ENCODE measurements around the gene FMO3.

FMO3 gene

DNA sequence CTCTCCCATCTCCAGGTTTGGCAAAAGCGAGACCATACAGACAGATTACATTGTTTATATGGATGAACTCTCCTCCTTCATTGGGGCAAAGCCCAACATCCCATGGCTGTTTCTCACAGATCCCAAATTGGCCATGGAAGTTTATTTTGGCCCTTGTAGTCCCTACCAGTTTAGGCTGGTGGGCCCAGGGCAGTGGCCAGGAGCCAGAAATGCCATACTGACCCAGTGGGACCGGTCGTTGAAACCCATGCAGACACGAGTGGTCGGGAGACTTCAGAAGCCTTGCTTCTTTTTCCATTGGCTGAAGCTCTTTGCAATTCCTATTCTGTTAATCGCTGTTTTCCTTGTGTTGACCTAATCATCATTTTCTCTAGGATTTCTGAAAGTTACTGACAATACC is 26.4 kb downstream of the FMO3 start:
- DNase-seq = no peak

DNA sequence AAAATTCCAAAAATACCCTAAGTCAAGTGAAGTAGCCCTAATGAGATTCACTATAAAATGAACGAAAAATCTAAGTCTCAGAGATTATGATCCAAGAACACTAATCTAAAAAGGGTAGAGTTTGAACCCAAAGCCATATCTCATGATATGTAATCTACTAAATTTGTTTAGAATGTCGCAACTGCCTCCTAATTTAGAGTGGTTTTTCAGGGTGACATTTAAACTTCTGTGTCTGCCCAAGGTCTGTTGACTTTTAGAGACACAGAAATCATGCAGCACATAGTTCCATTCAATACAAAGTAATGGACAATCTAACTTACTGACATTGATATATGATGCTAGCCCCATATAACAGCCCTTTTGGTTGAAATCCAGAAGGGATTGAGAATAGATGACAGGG is 28.9 kb downstream of the FMO3 start:
- DNase-seq = no peak

DNA sequence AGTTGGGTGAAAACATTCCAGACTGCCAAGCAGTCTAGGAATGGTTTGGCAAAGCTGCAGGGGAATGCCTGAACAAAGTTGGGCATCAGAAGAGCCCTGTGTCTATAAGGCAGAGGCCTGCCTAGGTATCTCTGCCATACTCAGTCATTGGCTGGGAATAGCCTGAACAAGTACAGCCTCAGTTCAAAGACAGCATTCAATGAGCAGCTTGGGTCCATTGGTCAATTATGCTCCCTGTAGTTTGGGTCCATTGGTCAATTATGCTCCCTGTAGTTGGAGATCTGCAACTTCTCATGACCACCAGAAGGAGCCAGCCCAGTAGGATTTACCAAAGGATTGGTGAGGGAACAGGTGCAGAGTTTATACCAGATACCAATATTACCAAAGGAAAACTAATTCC is 31.6 kb downstream of the FMO3 start:
- DNase-seq = no peak

DNA sequence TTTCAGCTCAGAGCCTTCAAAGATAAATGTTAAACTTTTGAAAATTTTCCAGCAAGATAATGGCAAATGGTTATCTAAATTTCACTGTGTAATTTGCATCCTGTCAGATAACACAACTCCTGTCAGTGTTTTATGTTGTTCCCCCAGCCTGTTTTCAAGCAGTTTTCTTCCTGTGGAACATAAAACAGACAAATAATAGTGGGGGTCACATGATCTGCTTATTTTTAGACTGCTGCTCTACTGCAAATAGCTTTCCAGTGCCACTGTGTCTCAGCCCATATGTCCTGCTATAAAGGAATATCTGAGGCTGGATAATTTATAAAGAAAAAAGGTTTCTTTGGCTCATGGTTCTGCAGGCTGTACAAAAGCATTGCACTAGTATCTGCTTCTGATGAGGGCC is 32.2 kb downstream of the FMO3 start:
- DNase-seq = no peak

DNA sequence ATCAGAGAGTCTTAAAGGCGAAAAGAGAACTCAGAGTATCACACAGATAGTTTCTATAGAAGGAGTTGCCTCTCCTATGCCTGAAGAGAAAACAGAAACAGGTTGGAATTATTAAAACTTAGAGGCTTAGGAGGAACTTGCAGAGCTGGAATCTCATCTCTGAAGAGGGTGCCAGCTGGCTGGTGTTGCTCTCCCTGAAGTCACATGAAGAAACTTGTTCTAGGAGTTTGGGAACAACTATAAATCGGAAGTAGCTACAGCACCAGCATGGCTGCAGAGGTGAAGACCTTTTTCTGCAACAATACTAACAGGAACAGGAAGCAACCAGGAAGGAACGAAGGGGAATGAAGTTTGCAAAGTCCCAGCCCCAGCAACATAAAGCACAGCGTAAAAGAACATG is 35.8 kb downstream of the FMO3 start:
- no peak for DNase-seq

DNA sequence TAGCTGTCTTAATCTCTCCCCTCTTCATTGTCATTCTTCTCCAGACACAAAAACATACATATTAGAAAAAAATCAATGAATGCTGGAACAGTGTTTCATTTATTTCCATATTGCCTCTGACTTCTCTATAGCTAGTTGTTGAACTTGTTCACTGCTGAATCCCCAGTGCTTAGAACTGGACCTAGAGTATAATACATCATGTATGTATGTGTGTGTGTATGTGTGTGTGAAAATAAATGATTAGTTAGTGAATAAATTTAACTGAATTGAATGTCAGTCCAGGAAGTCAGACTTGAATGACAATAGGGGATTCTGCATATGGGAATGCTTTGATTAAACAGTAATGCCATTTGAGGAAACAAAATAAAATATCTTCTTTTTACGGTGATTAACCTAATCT is 36.4 kb downstream of the FMO3 start:
- DNase-seq = no peak

DNA sequence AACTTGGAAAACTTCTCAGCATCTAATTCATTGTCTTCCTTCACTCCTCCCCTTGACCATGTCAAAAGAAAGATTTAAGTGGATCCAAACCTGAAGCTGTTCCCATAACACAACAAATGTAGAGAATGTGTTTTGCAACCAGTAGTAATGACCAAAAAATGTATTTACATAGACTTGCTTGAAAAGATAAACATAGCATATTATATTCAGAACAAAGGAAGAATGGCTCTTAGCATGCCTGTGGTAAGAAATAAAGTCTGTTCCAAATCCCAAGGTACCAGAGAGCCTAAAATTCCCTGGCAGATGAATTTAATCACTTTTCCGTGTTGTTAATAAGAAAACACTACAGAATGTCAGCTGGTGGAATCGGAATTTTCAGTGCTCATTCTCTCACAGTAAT is 36.8 kb downstream of the FMO3 start:
- no peak for DNase-seq

DNA sequence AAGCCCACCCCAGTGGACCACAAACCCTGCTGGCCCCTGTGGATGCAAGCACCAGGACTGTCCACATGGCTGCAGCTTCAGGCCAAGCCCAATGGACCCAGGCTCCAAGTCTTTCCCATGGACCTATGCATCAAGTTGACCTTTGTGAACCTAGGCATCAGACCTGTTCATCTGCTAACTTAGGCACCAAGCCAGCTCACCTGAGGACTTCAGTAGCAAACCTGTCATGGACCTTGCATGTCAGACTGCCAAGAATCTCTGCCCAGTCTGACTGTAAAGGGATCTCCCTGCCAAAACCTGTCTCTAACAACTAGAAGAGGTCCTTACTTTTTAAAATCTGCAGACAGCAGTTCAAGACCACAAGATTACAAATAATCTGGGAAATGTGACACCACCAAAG is 37.8 kb downstream of the FMO3 start:
- no peak for DNase-seq

DNA sequence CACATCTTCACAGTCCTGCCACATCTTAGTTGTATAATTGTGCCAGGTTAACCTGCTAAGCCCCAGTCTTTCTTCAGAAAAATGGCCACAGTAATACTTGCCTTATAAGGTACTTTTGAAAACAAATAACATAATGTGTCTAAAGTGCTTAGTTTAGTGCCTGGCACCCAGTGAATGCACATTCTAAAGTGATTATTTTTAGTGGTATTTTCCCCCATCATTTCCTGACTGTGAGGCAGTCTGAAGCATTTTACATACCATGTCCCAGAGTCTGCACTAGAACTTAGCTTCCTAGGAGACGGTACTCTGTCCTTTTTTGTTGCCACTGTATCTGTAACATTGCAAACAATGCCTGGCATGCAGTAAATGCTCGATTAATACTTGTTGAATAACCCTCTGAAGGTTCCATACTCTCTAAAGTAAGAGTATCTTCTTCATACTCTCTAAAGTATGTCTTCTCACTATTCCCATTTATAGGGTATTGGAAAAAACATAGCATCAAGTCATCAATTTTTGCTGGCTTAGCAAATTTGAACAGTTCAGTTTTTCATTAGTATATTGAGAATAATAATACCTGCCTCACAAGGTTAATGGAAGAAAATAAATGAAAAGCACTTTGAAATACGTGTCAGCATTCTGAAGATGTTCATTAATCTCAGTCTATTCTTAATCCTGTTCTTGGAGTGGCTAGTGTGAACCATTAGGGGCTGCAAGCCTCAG is 43.7 kb downstream of the FMO3 start:
- DNase-seq = no peak

DNA sequence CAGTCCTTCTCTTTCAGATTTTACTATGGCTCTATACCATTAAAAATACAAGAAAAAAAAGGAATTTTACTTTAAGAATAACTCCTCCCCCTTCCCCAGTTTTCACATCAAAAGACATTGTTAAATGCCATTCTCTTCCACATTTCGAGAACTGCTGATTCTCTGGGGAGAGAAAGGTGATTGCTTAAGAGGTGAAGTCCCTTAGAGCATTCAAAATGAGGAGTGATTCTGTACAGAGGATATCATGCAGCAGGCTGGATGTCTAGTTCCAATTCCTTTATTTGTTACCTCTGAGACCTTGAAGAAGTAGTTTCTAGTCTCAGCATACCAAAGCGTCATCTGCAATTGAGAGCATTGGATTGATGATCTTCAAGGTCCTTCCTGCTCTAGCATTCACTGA is 46.9 kb downstream of the FMO3 start:
- DNase-seq = no peak

DNA sequence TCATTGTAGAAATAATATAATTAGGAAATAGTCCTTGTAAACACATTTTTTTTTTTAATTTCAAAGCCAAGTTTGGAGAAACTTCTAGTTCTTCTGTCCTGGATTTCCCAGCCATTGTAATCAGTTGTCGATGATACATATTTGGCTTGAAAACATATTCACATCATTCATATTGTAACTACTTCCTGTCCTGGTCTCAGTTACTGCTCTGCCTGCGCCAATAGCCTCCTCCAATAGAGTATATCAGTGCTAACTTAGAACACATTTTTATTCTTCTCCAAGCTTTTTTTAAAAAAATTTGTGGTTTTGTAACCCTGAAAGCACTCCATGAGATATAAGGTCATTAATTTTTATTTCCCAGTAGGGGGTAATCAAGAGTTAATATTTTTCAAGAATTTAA is 48.3 kb downstream of the FMO3 start:
- DNase-seq = no peak

DNA sequence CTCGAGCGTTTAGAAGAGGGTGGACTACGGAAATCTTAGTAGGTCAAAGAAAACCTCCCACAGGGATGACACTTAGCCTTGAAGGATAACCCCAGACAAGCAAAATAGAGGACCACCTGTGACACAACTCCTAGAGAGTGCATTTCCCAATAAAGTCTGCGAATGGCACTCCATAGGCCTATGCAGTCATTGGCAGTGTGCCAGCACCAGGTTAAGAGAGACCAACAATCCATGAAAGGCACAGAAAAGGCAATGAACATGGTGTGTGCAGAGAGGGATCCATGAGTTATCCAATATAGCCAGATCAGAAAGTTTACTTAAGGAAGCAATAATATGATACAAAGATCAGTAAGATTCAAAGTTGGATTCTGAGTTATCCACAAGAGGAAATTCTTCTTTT is 49.2 kb downstream of the FMO3 start:
- DNase-seq = no peak

DNA sequence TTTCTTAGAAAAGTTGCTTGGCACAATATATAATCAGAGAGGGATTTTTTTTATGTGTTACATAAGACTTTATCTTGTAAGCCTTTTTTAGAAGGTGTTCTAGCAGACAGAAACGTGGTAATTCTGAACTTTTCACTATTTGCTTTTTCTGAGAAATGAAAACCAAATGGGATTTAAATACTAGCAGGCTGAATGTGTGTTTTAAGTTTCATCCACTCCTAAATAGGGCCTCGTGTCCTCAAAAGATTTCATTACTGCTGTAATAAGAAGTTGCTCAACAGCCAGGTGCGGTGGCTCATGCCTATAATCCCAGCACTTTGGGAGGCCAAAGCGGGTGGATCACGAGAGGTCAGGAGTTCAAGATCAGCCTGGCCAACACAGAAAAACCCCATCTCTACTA is 49.7 kb downstream of the FMO3 start:
- no peak for DNase-seq

DNA sequence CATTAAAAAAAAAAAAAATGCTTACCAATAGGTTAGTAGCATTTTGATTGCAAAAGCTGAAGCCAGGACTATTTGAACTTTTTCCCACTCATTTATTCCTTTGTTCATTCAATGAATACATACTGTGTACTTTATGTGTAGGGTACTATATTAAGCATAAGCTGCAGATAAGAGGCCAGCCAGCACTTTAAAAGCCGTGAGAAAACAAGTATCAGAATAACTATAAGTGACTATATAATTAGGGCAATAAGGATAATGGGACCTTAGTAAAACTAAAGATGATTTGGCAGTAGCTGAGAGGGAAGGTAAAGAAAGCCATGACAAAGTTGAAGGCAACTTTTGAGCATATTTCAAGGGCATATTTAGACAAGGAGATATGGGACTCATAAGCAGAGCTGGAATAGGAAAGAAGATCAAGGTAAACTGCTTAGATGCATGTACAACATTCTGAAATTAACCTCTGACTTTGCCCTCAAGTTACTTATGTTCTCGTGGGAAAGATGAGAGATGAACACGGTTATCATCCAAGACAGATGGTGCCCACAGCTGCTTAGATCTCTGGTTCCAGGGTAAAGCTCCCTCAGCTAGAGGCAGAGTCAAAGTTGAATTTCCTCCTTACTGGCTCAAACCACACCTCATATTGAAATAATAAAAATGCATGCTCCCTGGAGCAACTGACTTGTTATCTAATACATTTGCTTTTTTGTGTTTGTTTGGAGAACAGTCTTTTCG is 50.4 kb downstream of the FMO3 start:
- DNase-seq = peak; percentile 85

DNA sequence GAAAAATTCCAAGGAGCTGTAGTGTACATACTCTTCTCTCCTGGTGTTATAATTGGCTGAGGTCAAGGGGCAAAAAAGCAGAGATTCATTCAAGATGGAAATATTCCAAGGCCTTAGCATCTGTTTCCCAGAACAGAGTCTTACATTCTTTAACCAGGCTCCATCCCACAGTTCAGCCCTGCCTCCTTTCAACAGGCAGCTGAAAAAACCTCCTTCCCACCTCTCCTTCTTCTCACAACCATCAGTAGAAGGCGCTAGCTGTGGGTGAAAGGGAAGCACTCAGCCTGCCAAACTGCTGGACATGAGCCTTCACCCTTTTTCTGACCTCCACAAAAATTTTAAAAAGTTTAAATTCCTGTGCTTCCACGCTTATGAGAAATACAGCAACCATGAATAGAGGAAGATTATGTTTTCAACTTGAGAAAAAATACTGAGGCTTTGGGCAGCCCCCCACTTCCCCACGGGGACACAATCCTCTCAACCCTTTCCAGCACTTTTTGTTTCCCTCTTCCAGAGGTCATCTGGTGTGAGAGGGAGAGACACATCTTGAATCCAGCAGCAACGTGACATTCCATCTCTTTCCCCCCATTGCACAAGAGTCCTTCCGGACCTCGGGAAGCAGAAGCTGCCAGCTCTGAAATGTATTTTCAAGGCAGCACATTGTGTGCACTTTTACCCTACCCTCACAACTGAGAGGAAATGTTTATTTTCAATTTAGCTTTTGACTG is 51.1 kb downstream of the FMO3 start:
- peak; percentile 85 for DNase-seq

DNA sequence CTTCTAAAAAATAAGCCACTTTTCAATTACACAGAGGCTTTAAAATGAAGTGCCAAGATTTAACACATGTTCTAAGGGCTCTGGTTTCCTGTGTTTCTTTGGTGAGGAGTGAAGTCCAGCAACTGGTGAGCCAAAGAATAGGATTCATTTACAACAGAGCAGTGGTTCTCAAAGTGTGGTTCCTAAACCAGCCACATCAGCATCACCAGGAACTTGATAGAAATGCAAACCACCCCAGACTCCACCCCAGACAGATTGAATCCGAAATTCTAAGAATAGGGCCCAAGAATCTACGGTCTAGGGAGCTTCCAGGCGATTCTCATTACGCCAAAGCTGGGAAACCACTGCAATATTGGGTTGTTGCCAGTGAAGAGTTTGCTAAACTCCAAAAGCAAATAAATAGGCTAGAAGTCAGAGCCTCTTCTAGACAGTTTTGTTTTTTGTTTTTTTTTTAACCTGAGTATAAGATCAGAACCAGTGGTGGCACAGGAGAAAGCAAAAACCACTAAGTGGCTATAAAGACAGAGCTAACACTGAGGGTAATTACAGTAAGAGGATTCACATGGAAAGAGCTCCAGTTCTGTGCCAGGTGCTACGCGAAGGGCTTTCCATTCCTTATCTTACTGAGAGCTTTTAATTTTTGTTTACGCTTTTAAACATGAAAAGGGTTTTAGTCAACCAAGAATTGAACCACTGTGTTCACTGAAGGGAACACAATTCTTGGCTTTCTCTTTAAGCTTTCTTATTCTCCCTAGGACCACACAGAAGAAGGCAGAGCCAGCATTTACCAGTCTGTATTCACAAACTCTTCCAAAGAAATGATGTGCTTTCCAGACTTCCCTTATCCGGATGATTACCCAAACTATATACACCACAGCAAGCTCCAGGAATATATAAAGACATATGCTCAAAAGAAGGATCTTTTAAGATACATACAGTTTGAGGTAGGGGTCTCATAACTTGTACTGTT is 52.0 kb downstream of the FMO3 start:
- DNase-seq = no peak

DNA sequence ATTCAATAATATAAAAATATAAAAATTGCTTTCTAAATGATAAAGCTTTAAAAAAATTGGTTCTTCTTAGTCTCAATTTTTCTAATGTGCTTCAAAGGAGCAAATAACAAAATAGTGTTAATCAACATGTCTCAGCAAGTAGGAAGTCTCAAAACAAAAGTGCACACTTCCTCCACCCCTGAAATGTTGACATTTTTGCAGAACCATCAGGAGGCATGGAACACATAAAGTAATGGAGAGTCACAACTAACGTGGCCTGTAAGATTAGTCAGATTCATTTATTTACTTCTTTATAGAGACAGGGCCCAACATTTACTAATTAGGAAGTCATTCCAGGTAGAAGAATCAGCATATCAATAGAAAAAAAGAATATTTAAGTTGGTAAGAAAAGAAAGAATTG is 59.5 kb downstream of the FMO3 start:
- DNase-seq = no peak

DNA sequence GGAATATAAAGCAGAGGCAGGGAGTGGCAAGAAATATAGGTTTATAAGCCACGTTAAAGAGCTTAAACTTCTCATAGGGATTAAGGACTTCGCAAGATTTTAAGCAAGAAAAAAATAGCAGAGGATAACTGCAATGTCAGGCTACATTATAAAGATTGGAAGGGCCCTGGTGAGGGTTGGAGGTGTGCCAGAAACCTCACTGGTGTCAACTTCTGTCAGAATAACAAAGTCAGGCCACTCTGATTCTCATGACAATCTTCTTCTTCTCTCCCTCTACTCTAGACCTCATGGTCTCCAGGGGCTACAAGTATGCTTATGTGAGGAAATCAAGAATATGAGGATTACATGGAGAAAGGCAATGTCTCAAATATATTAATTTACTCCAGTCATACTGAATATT is 61.8 kb downstream of the FMO3 start:
- no peak for DNase-seq

DNA sequence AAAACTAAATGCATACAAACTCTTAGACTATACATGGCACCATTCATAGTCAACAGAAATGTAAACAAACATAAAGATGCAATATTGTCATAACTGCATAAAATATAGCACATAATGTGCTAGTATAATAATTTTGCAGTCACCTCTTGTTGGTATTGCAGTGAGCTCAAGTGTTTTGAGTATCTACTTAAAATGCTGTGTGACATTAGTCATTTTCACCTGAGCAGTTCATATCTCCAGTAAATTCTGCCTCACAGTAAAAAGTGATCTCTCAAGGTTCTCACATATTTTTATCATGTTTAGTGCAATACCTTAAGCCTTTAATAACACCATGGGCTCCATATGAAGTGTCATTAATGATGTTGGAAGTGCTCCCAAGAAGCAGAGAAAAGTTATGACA is 64.8 kb downstream of the FMO3 start:
- DNase-seq = no peak

DNA sequence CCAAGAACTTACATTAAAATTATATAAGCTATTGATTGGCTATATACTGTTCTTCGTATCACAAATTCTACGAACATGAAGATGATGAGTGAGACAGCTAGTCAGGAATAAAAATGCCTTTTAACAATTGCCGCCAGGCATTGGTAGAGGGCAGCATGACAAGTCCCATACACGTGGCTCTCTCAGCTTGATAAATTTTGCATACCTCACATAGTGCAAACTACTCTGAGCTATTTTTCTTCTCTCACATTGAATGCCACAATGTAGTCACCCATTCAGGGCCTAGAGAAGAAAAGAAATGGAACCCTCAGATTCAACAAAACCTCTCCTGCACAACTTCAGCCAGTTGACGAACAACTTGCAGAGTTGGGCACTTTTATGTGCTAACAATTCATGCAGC is 67.4 kb downstream of the FMO3 start:
- no peak for DNase-seq

DNA sequence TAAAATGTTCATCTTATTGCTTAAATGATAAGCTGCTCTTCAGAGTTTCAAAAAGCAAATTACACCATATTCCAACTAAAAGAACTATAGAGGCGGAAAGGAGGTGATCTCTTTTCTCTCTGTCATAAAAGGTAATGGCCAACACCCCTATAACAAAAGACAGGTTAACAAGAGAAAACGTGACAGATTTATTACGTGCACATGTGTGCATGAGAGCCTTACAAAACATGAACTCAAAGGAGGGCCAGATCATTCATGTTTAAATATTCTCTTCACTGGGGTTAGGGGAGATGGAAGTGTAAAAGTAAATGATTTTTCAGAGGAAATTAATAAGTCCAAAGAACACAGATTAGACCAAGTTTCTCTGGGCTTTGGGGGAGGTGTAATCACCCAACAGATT is 67.8 kb downstream of the FMO3 start:
- DNase-seq = no peak

DNA sequence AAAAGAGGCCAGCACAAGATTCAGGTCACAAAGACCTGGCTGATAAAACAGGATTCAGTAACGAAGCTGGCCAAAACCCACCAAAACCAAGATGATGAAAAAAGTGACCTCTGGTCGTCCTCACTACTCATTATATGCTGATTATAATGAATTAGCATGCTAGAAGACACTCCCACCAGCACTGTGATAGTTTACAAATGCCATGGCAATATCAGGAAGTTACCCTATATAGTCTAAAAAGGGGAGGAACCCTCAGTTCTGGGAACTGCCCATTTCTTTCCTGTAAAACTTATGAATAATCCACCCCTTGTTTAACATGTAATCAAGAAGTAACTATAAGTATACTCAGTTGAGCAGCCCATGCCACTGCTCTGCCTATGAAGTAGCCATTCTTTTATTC is 68.4 kb downstream of the FMO3 start:
- DNase-seq = no peak

DNA sequence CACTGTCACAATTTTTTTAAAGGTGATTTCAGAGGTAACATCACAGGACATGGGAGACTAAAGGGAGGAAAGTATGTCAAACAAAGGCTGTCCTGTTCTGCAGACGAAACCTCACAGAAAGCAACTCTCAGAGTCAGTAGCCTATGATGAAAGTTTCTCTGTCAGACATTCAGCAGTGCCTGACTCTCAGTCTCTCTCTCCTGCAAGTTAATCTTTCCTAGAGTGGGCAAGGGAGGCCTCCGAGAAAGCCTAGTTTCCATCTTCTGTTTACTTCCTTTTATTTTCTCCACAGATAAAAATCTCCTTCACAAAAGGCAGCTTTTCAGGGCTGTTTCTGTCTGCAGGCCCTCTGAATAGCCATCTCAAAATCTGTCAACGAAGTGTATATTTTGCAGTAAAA is 69.5 kb downstream of the FMO3 start:
- no peak for DNase-seq
